HT-29 (cell line): ENCODE results near the gene RGS7BP. TPM values are rescaled to one million over a fixed set of nuclear protein-coding genes. Genes with fewer than 3 reads are reported as not detected.

ENCODE experiments used
- DNase-seq: peaks from one replicate; pipeline ENCODE4 v3.0.0-alpha.2; 2015; ENCODE audit warnings: low spot score
- small RNA-seq: library from RNA; depleted of rRNA; stranded (forward); fragments of <200 nt; gene quantifications from one replicate; pipeline ENCODE3, GENCODE V24; 2014
- total RNA-seq: library from RNA; depleted of rRNA; stranded (reverse); fragments of >200 nt; shearing (Covaris generic); gene quantifications from 2 replicates; pipeline ENCODE4 v1.2.3, GENCODE V29; 2014; rRNA removed

The RGS7BP gene
- total RNA-seq, 1 experiment from 2014 or later = not detected

- DNase-seq = no peak
Observed at GRCh38 chr5:64632251-64632650, 126.4 kb downstream of the RGS7BP start.

- DNase-seq = peak; percentile 81
Observed at GRCh38 chr5:64634997-64635686, 129.3 kb downstream of the RGS7BP start.

GRCh38 chr5:64637144-64637543 lies 131.3 kb downstream of the RGS7BP start:
- no peak for DNase-seq

- no peak for DNase-seq
Observed at GRCh38 chr5:64637837-64638443, 132.1 kb downstream of the RGS7BP start.

GRCh38 chr5:64644831-64645230 lies 139.0 kb downstream of the RGS7BP start:
- DNase-seq = no peak

- DNase-seq = no peak
Observed at GRCh38 chr5:64646169-64646568, 140.4 kb downstream of the RGS7BP start.

- DNase-seq = no peak
Observed at GRCh38 chr5:64649512-64649911, 143.7 kb downstream of the RGS7BP start.

GRCh38 chr5:64653766-64654560 lies 148.1 kb downstream of the RGS7BP start:
- DNase-seq = no peak

- no peak for DNase-seq
Observed at GRCh38 chr5:64654561-64654938, 148.7 kb downstream of the RGS7BP start.

- no peak for DNase-seq
Observed at GRCh38 chr5:64655596-64655995, 149.8 kb downstream of the RGS7BP start.

GRCh38 chr5:64659289-64659688 lies 153.5 kb downstream of the RGS7BP start:
- no peak for DNase-seq

Small RNA genes within 50 kb of the gene (small RNA-seq; reads per million reads assigned to genes)
- not detected for gene RN7SL169P
- not detected for gene RNU6-294P

Other genes with a start within 250 kb of the RGS7BP start
- gene SHISAL2B, start 184.5 kb downstream of the RGS7BP start, total RNA-seq = not detected in 2 replicates